Kidney epithelial cell (primary cell): ENCODE data around the gene MAGI1. TPM values are rescaled to one million over a fixed set of nuclear protein-coding genes. Genes with fewer than 3 reads are reported as not detected.

Source experiments
- DNase-seq: peaks from one replicate; pipeline ENCODE4 v3.0.0-alpha.2; 2010; ENCODE audit warnings: low read depth
- H3K27me3 ChIP-seq: 2 replicates; pipeline ENCODE4 v1.6.0; 2011; ENCODE audit warnings: low read length; ENCODE audit not compliant: control insufficient read depth, insufficient read depth
- H3K36me3 ChIP-seq: 2 replicates; pipeline ENCODE4 v1.5.1; 2011; ENCODE audit warnings: low read length; ENCODE audit not compliant: control insufficient read depth, insufficient read depth
- H3K4me3 ChIP-seq: 2 replicates; pipeline ENCODE4 v1.5.1; 2011; ENCODE audit warnings: low read depth, mild to moderate bottlenecking, control low read depth, low read length
- CTCF ChIP-seq: IDR thresholded peaks from 2 replicates; pipeline ENCODE4 v1.5.1; 2011; ENCODE audit warnings: mild to moderate bottlenecking, moderate library complexity, low read length, control low read depth, inconsistent platforms; ENCODE audit not compliant: insufficient read depth, poor library complexity, severe bottlenecking
- total RNA-seq: library from RNA; depleted of rRNA; stranded (reverse); fragments of >200 nt; gene quantifications from 2 replicates; pipeline ENCODE4 v1.2.3, GENCODE V29; 2015

MAGI1 gene
- total RNA-seq, 1 donor from 2014 or later: 15.8 TPM

GRCh38 chr3:65485826-65486469 lies 552.8 kb downstream of the MAGI1 start:
- no peaks in the 10 kb centered on the region for H3K27me3 ChIP-seq
- no peaks in the 10 kb centered on the region for H3K36me3 ChIP-seq
- H3K4me3 ChIP-seq: no peak overlapping the region
- TF ChIP-seq CTCF: no peak
- DNase-seq: no peak

DNA sequence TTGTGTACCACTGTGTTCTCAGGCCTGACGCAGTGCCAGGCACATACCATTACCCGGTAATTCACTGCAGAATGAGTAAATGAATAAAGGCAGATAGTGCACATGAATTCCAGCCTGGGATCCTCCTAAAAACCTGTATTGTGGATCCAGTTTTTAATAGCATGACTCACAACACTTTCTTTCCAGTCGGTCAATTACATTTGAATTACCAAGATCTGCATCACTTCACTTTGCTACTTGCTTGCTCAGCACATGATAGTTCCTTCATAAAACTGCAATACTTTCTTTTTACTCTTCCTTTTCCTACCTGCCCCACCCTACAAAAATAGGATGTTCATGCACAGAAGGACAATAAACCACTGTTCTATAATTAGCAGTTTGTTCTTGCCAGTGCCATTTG lies 553.8 kb downstream of the MAGI1 start:
- Histone ChIP-seq H3K4me3 (no peak overlapping the region), H3K27me3 (no peaks in the 10 kb centered on the region), H3K36me3 (no peaks in the 10 kb centered on the region)
- peak; percentile 37 for DNase-seq
- no peak for TF ChIP-seq CTCF

- Histone ChIP-seq H3K27me3 (no peaks in the 10 kb centered on the region), H3K36me3 (no peaks in the 10 kb centered on the region), H3K4me3 (no peak overlapping the region)
- no peak for TF ChIP-seq CTCF
- no peak for DNase-seq
These were observed 555.2 kb downstream of the MAGI1 start for GRCh38 chr3:65483480-65483879.

- TF ChIP-seq CTCF: no peak
- H3K36me3 ChIP-seq: no peaks in the 10 kb centered on the region
- no peak for DNase-seq
- H3K4me3 ChIP-seq: no peak overlapping the region
- H3K27me3 ChIP-seq: no peaks in the 10 kb centered on the region
These were observed 555.7 kb downstream of the MAGI1 start for GRCh38 chr3:65483011-65483410.

DNA sequence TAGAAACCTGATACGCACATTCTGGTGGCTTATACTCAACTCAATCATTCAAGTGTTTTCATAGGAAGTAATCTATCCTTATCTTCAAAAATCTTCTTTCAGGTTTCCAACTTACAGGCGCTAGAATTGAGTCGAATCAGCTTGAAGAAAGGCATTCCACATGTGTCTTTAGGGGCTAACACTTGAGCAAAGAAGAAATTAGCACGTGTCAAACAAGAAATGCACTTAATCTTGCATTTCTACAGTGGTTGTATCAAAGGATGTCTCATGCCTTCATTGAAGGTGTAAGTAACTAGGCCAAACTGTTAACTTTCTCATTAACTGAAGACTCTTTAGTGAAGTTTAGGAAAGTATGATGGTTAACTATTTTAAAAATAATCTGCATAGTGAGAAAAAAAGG lies 557.6 kb downstream of the MAGI1 start:
- Histone ChIP-seq H3K4me3 (no peak overlapping the region), H3K36me3 (no peaks in the 10 kb centered on the region), H3K27me3 (no peaks in the 10 kb centered on the region)
- no peak for TF ChIP-seq CTCF
- no peak for DNase-seq

- H3K4me3 ChIP-seq: no peak overlapping the region
- TF ChIP-seq CTCF: no peak
- no peaks in the 10 kb centered on the region for H3K36me3 ChIP-seq
- no peaks in the 10 kb centered on the region for H3K27me3 ChIP-seq
- DNase-seq: no peak
These were observed 558.7 kb downstream of the MAGI1 start for GRCh38 chr3:65479990-65480389.
